SJCRH30 (cell line): Measurements from ENCODE around the gene CMA1. TPM values are rescaled to one million over a fixed set of nuclear protein-coding genes. Genes with fewer than 3 reads are reported as not detected.
"Not testable (repeated sequence)": the region's sequence is repeated elsewhere in the genome, so short reads cannot be mapped to it uniquely, and the experiment has no call there.

Source experiments
- DNase-seq, 2 experiments: peaks; one replicate each; pipeline ENCODE4 v3.0.0-alpha.2; 2015 to 2020
- H3K27ac ChIP-seq: fragments of 250-450 bp; sonication (Bioruptor Pico); 2 replicates; pipeline ENCODE4 v1.5.1; 2020; ENCODE audit warnings: mild to moderate bottlenecking, moderate library complexity
- H3K27me3 ChIP-seq: fragments of 250-450 bp; sonication (Bioruptor Pico); 2 replicates; pipeline ENCODE4 v1.5.1; 2020; ENCODE audit warnings: mild to moderate bottlenecking, moderate library complexity
- H3K36me3 ChIP-seq: fragments of 250-450 bp; sonication (Bioruptor Pico); 2 replicates; pipeline ENCODE4 v1.5.1; 2020; ENCODE audit warnings: mild to moderate bottlenecking, moderate library complexity
- H3K4me1 ChIP-seq: fragments of 250-450 bp; sonication (Bioruptor Pico); 2 replicates; pipeline ENCODE4 v1.5.1; 2020; ENCODE audit warnings: mild to moderate bottlenecking, moderate library complexity
- H3K4me3 ChIP-seq: fragments of 250-450 bp; sonication (Bioruptor Pico); 2 replicates; pipeline ENCODE4 v1.5.1; 2020; ENCODE audit warnings: mild to moderate bottlenecking, moderate library complexity
- H3K9me3 ChIP-seq: fragments of 250-450 bp; sonication (Bioruptor Pico); replicated peaks from 2 replicates; pipeline ENCODE4 v1.5.1; 2020; ENCODE audit warnings: mild to moderate bottlenecking, moderate library complexity
- total RNA-seq: library from RNA; depleted of rRNA; stranded (reverse); fragments of >200 nt; shearing (Covaris generic); gene quantifications from 2 replicates; pipeline ENCODE4 v1.2.3, GENCODE V29; 2014; rRNA removed

Gene CMA1
- total RNA-seq = not detected in 2 replicates

GRCh38 chr14:24508155-24508840 is at the start of gene CMA1:
Gene CMA1 (minus strand): TSS chr14:24508265. CDS start chr14:24508235, 30 bp downstream.
- H3K4me1 ChIP-seq = no peaks in the 10 kb centered on the region
- H3K27ac ChIP-seq = no peak within 1 kb of the TSS
- no peak for DNase-seq

GRCh38 chr14:24556756-24557155 is 48.7 kb upstream of the CMA1 start:
- Histone ChIP-seq H3K27me3 (no peaks in the 10 kb centered on the region), H3K4me1 (no peaks in the 10 kb centered on the region; the same call in 1 of the 2 replicates), H3K36me3 (no peaks in the 10 kb centered on the region), H3K27ac (no peak overlapping the region), H3K9me3 (no peaks in the 10 kb centered on the region), H3K4me3 (no peak overlapping the region)
- DNase-seq = peak in 1 of 2 experiments; percentile 14

More at GRCh38 chr14:24508155-24508840, at the start of gene CMA1:
- Histone ChIP-seq H3K36me3 (no peaks in the 10 kb centered on the region), H3K9me3 (no peaks in the 10 kb centered on the region), H3K27me3 (no peaks in the 10 kb centered on the region), H3K4me3 (no peak within 1 kb of the TSS)

GRCh38 chr14:24549064-24549463 is 41.0 kb upstream of the CMA1 start:
- H3K4me3 ChIP-seq, H3K4me1 ChIP-seq, H3K9me3 ChIP-seq, H3K36me3 ChIP-seq, H3K27me3 ChIP-seq, DNase-seq, H3K27ac ChIP-seq: not testable (repeated sequence)

GRCh38 chr14:24542346-24542936 is 34.4 kb upstream of the CMA1 start:
- Histone ChIP-seq H3K4me1 (no peaks in the 10 kb centered on the region), H3K4me3 (no peak overlapping the region), H3K9me3 (no peaks in the 10 kb centered on the region), H3K27ac (no peak overlapping the region), H3K27me3 (no peaks in the 10 kb centered on the region), H3K36me3 (no peaks in the 10 kb centered on the region)
- DNase-seq = no peak

- Histone ChIP-seq H3K27me3 (no peaks in the 10 kb centered on the region), H3K4me3 (no peak overlapping the region), H3K27ac (no peak overlapping the region), H3K4me1 (no peaks in the 10 kb centered on the region), H3K36me3 (no peaks in the 10 kb centered on the region), H3K9me3 (no peaks in the 10 kb centered on the region)
- no peak for DNase-seq
Measured at GRCh38 chr14:24535737-24536136, 27.7 kb upstream of the CMA1 start.

- Histone ChIP-seq H3K27ac (no peak overlapping the region), H3K36me3 (no peaks in the 10 kb centered on the region), H3K4me3 (no peak overlapping the region)
Measured at GRCh38 chr14:24534286-24534685, 26.2 kb upstream of the CMA1 start.

GRCh38 chr14:24525877-24526620 is 18.0 kb upstream of the CMA1 start:
- not testable (repeated sequence) for DNase-seq, H3K27me3 ChIP-seq, H3K4me3 ChIP-seq, H3K36me3 ChIP-seq, H3K9me3 ChIP-seq, H3K4me1 ChIP-seq, H3K27ac ChIP-seq

More at GRCh38 chr14:24534286-24534685, 26.2 kb upstream of the CMA1 start:
- H3K4me1 ChIP-seq = no peaks in the 10 kb centered on the region
- no peak for DNase-seq
- no peaks in the 10 kb centered on the region for H3K9me3 ChIP-seq
- H3K27me3 ChIP-seq = no peaks in the 10 kb centered on the region

GRCh38 chr14:24518851-24519250 is 10.8 kb upstream of the CMA1 start:
- no peaks in the 10 kb centered on the region for H3K9me3 ChIP-seq

GRCh38 chr14:24514209-24514608 is 6.1 kb upstream of the CMA1 start:
- Histone ChIP-seq H3K36me3 (no peaks in the 10 kb centered on the region), H3K27me3 (no peaks in the 10 kb centered on the region), H3K27ac (no peak overlapping the region), H3K4me3 (no peak overlapping the region), H3K9me3 (no peaks in the 10 kb centered on the region), H3K4me1 (no peaks in the 10 kb centered on the region)
- DNase-seq = no peak

More at GRCh38 chr14:24518851-24519250, 10.8 kb upstream of the CMA1 start:
- H3K27me3 ChIP-seq = no peaks in the 10 kb centered on the region
- no peak overlapping the region for H3K27ac ChIP-seq
- H3K4me3 ChIP-seq = no peak overlapping the region
- DNase-seq = no peak
- H3K4me1 ChIP-seq = no peaks in the 10 kb centered on the region
- H3K36me3 ChIP-seq = no peaks in the 10 kb centered on the region

GRCh38 chr14:24513009-24513408 is 4.9 kb upstream of the CMA1 start:
- H3K27me3 ChIP-seq = no peaks in the 10 kb centered on the region
- H3K4me3 ChIP-seq = no peak overlapping the region
- no peaks in the 10 kb centered on the region for H3K9me3 ChIP-seq
- H3K36me3 ChIP-seq = no peaks in the 10 kb centered on the region
- no peaks in the 10 kb centered on the region for H3K4me1 ChIP-seq
- peak in 1 of 2 experiments; percentile 39 for DNase-seq
- H3K27ac ChIP-seq = no peak overlapping the region

- no peaks in the 10 kb centered on the region for H3K4me1 ChIP-seq
- no peak overlapping the region for H3K27ac ChIP-seq
- DNase-seq = no peak
Measured at GRCh38 chr14:24506443-24506842, 1.6 kb downstream of the CMA1 start.

GRCh38 chr14:24504425-24504950 is 3.6 kb downstream of the CMA1 start:
- H3K4me3 ChIP-seq = no peak overlapping the region
- no peak overlapping the region for H3K27ac ChIP-seq
- DNase-seq = no peak
- no peaks in the 10 kb centered on the region for H3K27me3 ChIP-seq
- H3K9me3 ChIP-seq = no peaks in the 10 kb centered on the region
- no peaks in the 10 kb centered on the region for H3K4me1 ChIP-seq
- H3K36me3 ChIP-seq = no peaks in the 10 kb centered on the region

More at GRCh38 chr14:24506443-24506842, 1.6 kb downstream of the CMA1 start:
- H3K27me3 ChIP-seq = no peaks in the 10 kb centered on the region
- H3K9me3 ChIP-seq = no peaks in the 10 kb centered on the region
- H3K36me3 ChIP-seq = no peaks in the 10 kb centered on the region
- H3K4me3 ChIP-seq = no peak overlapping the region

GRCh38 chr14:24491586-24492408 is 16.3 kb downstream of the CMA1 start:
- H3K4me3 ChIP-seq, H3K27ac ChIP-seq, H3K27me3 ChIP-seq, DNase-seq, H3K4me1 ChIP-seq, H3K36me3 ChIP-seq, H3K9me3 ChIP-seq: not testable (repeated sequence)

GRCh38 chr14:24483604-24484252 is 24.3 kb downstream of the CMA1 start:
- Histone ChIP-seq H3K4me1 (no peaks in the 10 kb centered on the region), H3K9me3 (no peaks in the 10 kb centered on the region), H3K4me3 (no peak overlapping the region), H3K36me3 (no peaks in the 10 kb centered on the region), H3K27me3 (no peaks in the 10 kb centered on the region), H3K27ac (no peak overlapping the region)
- no peak for DNase-seq
